Mesendoderm (in vitro differentiated cells): ENCODE measurements around the gene CLDN1.

ENCODE experiments used
- DNase-seq: peaks from one replicate; pipeline ENCODE4 v3.0.0; 2013
- H2AK5ac ChIP-seq: 2 replicates; pipeline ENCODE4 v1.6.1; 2013; ENCODE audit warnings: low read length, inconsistent platforms
- H2BK120ac ChIP-seq: 2 replicates; pipeline ENCODE4 v1.6.1; 2013; ENCODE audit warnings: low read depth, mild to moderate bottlenecking, low read length, moderate library complexity, mixed read lengths
- H2BK15ac ChIP-seq: replicated peaks from 2 replicates; pipeline ENCODE4 v1.6.1; 2013; ENCODE audit warnings: low read depth, mild to moderate bottlenecking, moderate library complexity
- H2BK5ac ChIP-seq: 2 replicates; pipeline ENCODE4 v1.6.1; 2013; ENCODE audit warnings: low read length, inconsistent platforms
- H3K18ac ChIP-seq: 2 replicates; pipeline ENCODE4 v1.6.1; 2013; ENCODE audit warnings: mild to moderate bottlenecking, low read length, mixed read lengths
- H3K23ac ChIP-seq: one replicate; pipeline ENCODE4 v1.6.1; 2013; ENCODE audit warnings: low read length
- H3K27ac ChIP-seq: 2 replicates; pipeline ENCODE4 v1.5.1; 2013; ENCODE audit warnings: low read depth, mild to moderate bottlenecking, inconsistent platforms, low read length, moderate library complexity
- H3K27me3 ChIP-seq: 2 replicates; pipeline ENCODE4 v1.6.1; 2013; ENCODE audit warnings: low read length, control low read depth, mild to moderate bottlenecking, inconsistent platforms; ENCODE audit not compliant: insufficient read depth, poor library complexity
- H3K36me3 ChIP-seq: 2 replicates; pipeline ENCODE4 v1.6.1; 2013; ENCODE audit warnings: low read length, inconsistent platforms; ENCODE audit not compliant: control insufficient read depth, insufficient read depth
- H3K4ac ChIP-seq: one replicate; pipeline ENCODE4 v1.6.1; 2013; ENCODE audit warnings: low read depth, mild to moderate bottlenecking, low read length, moderate library complexity
- H3K4me1 ChIP-seq: 2 replicates; pipeline ENCODE4 v1.6.1; 2013; ENCODE audit warnings: low read depth, low read length, inconsistent platforms; ENCODE audit not compliant: control insufficient read depth
- H3K4me2 ChIP-seq: 2 replicates; pipeline ENCODE4 v1.6.1; 2013; ENCODE audit warnings: low read length
- H3K4me3 ChIP-seq: 2 replicates; pipeline ENCODE4 v1.5.1; 2013; ENCODE audit warnings: mild to moderate bottlenecking, low read length
- H3K56ac ChIP-seq: one replicate; pipeline ENCODE4 v1.6.1; 2013; ENCODE audit warnings: low read length
- H3K79me1 ChIP-seq: 2 replicates; pipeline ENCODE4 v1.6.1; 2013; ENCODE audit warnings: low read length, inconsistent platforms
- H3K79me2 ChIP-seq: 2 replicates; pipeline ENCODE4 v1.6.1; 2013; ENCODE audit warnings: mild to moderate bottlenecking, low read length; ENCODE audit not compliant: control insufficient read depth, insufficient read depth
- H3K9ac ChIP-seq: 2 replicates; pipeline ENCODE4 v1.6.1; 2013; ENCODE audit warnings: low read length, inconsistent platforms
- H4K5ac ChIP-seq: one replicate; pipeline ENCODE4 v1.6.1; 2013; ENCODE audit warnings: low read length
- H4K8ac ChIP-seq: one replicate; pipeline ENCODE4 v1.6.1; 2013; ENCODE audit warnings: low read depth, mild to moderate bottlenecking, control low read depth, low read length, moderate library complexity
- WGBS: extraction: QIAGEN DNeasy Blood & Tissue Kit; methylation state at CpG from one replicate; pipeline ENCODE4 v1.1.7; 2013; ENCODE audit warnings: low lambda C conversion rate, missing lambda C conversion rate; ENCODE audit not compliant: insufficient coverage; ENCODE audit errors: extremely low coverage; 5-methylcytosine and 5-hydroxymethylcytosine counted together

Gene CLDN1

GRCh38 chr3:190356246-190356645 lies 34.0 kb upstream of the CLDN1 start:
- Histone ChIP-seq H2BK5ac (no peak overlapping the region), H3K9ac (no peak overlapping the region), H3K4me1 (no peaks in the 10 kb centered on the region), H3K79me2 (no peaks in the 10 kb centered on the region), H3K18ac (no peak overlapping the region), H3K4ac (no peak overlapping the region), H2BK15ac (no peak overlapping the region), H3K27ac (no peak overlapping the region), H3K4me3 (no peak overlapping the region), H3K56ac (no peak overlapping the region), H3K4me2 (no peak overlapping the region), H4K8ac (no peak overlapping the region), H2BK120ac (no peak overlapping the region), H4K5ac (no peak overlapping the region), H2AK5ac (no peak overlapping the region), H3K36me3 (no peaks in the 10 kb centered on the region), H3K79me1 (no peaks in the 10 kb centered on the region), H3K27me3 (no peaks in the 10 kb centered on the region), H3K23ac (no peak overlapping the region)
- DNase-seq: no peak

GRCh38 chr3:190352861-190353457 lies 30.7 kb upstream of the CLDN1 start:
- Histone ChIP-seq H3K4me1 (no peaks in the 10 kb centered on the region), H3K56ac (no peak overlapping the region), H3K36me3 (no peaks in the 10 kb centered on the region), H3K4ac (no peak overlapping the region), H2AK5ac (no peak overlapping the region), H4K5ac (no peak overlapping the region), H3K27me3 (no peaks in the 10 kb centered on the region), H3K79me1 (no peaks in the 10 kb centered on the region), H2BK15ac (no peak overlapping the region), H3K4me3 (no peak overlapping the region), H3K4me2 (no peak overlapping the region), H3K27ac (no peak overlapping the region), H3K9ac (no peak overlapping the region), H3K23ac (no peak overlapping the region), H3K18ac (no peak overlapping the region), H2BK120ac (no peak overlapping the region), H2BK5ac (no peak overlapping the region), H4K8ac (no peak overlapping the region), H3K79me2 (no peaks in the 10 kb centered on the region)
- WGBS: no CpG with 5 or more reads among the region's 1 CpG
- no peak for DNase-seq

GRCh38 chr3:190346541-190346940 lies 24.3 kb upstream of the CLDN1 start:
- DNase-seq: no peak
- no peak overlapping the region for H3K9ac ChIP-seq
- no peak overlapping the region for H2BK120ac ChIP-seq
- H3K4me2 ChIP-seq: no peak overlapping the region
- WGBS: no CpG with 5 or more reads among the region's 2 CpGs
- H2BK5ac ChIP-seq: no peak overlapping the region
- no peak overlapping the region for H2BK15ac ChIP-seq
- H3K79me2 ChIP-seq: no peaks in the 10 kb centered on the region
- no peak overlapping the region for H2AK5ac ChIP-seq
- H4K5ac ChIP-seq: no peak overlapping the region
- no peaks in the 10 kb centered on the region for H3K27me3 ChIP-seq
- no peaks in the 10 kb centered on the region for H3K36me3 ChIP-seq
- H3K18ac ChIP-seq: no peak overlapping the region
- no peak overlapping the region for H3K56ac ChIP-seq
- no peak overlapping the region for H3K27ac ChIP-seq
- H3K23ac ChIP-seq: no peak overlapping the region
- no peak overlapping the region for H4K8ac ChIP-seq
- H3K79me1 ChIP-seq: no peaks in the 10 kb centered on the region
- no peaks in the 10 kb centered on the region for H3K4me1 ChIP-seq
- no peak overlapping the region for H3K4me3 ChIP-seq
- no peak overlapping the region for H3K4ac ChIP-seq

- no peak overlapping the region for H2AK5ac ChIP-seq
- H3K56ac ChIP-seq: no peak overlapping the region
- H4K5ac ChIP-seq: no peak overlapping the region
- no peak overlapping the region for H3K4me3 ChIP-seq
- DNase-seq: no peak
- H3K9ac ChIP-seq: no peak overlapping the region
- H3K79me1 ChIP-seq: no peaks in the 10 kb centered on the region
- no peak overlapping the region for H3K4ac ChIP-seq
- no peaks in the 10 kb centered on the region for H3K36me3 ChIP-seq
- H3K27me3 ChIP-seq: no peaks in the 10 kb centered on the region
- no peak overlapping the region for H3K27ac ChIP-seq
- H2BK5ac ChIP-seq: no peak overlapping the region
- no peaks in the 10 kb centered on the region for H3K4me1 ChIP-seq
- WGBS: no CpG with 5 or more reads among the region's 4 CpGs
- H2BK15ac ChIP-seq: no peak overlapping the region
- no peak overlapping the region for H2BK120ac ChIP-seq
- no peak overlapping the region for H3K18ac ChIP-seq
- H3K79me2 ChIP-seq: no peaks in the 10 kb centered on the region
- H3K4me2 ChIP-seq: no peak overlapping the region
- H3K23ac ChIP-seq: no peak overlapping the region
- H4K8ac ChIP-seq: no peak overlapping the region
These were observed 23.6 kb upstream of the CLDN1 start for GRCh38 chr3:190345878-190346277.

GRCh38 chr3:190345027-190345821 lies 23.0 kb upstream of the CLDN1 start:
- H4K8ac ChIP-seq: no peak overlapping the region
- no peak overlapping the region for H3K18ac ChIP-seq
- no peak overlapping the region for H3K9ac ChIP-seq
- H3K56ac ChIP-seq: no peak overlapping the region
- H3K36me3 ChIP-seq: no peaks in the 10 kb centered on the region
- no peak overlapping the region for H3K27ac ChIP-seq
- H3K4me3 ChIP-seq: no peak overlapping the region
- no peak overlapping the region for H2AK5ac ChIP-seq
- H3K4ac ChIP-seq: no peak overlapping the region
- H3K79me1 ChIP-seq: no peaks in the 10 kb centered on the region
- no peaks in the 10 kb centered on the region for H3K4me1 ChIP-seq
- no peak overlapping the region for H2BK15ac ChIP-seq
- no peak overlapping the region for H3K4me2 ChIP-seq
- no peak overlapping the region for H4K5ac ChIP-seq
- DNase-seq: peak; percentile 55
- H3K23ac ChIP-seq: no peak overlapping the region
- H2BK120ac ChIP-seq: no peak overlapping the region
- H3K27me3 ChIP-seq: no peaks in the 10 kb centered on the region
- H2BK5ac ChIP-seq: no peak overlapping the region
- no CpG with 5 or more reads among the region's 4 CpGs for WGBS
- H3K79me2 ChIP-seq: no peaks in the 10 kb centered on the region

GRCh38 chr3:190340071-190340470 lies 17.8 kb upstream of the CLDN1 start:
- Histone ChIP-seq H2BK5ac (no peak overlapping the region), H4K8ac (no peak overlapping the region), H3K9ac (no peak overlapping the region), H3K4me3 (no peak overlapping the region), H3K23ac (no peak overlapping the region), H3K56ac (no peak overlapping the region), H2BK15ac (no peak overlapping the region), H2BK120ac (no peak overlapping the region), H3K36me3 (no peaks in the 10 kb centered on the region), H4K5ac (no peak overlapping the region), H2AK5ac (no peak overlapping the region), H3K4ac (no peak overlapping the region), H3K4me2 (no peak overlapping the region), H3K27me3 (no peaks in the 10 kb centered on the region), H3K4me1 (no peaks in the 10 kb centered on the region), H3K27ac (no peak overlapping the region), H3K18ac (no peak overlapping the region), H3K79me2 (no peaks in the 10 kb centered on the region), H3K79me1 (no peaks in the 10 kb centered on the region)
- no CpG with 5 or more reads among the region's 2 CpGs for WGBS
- DNase-seq: no peak
